Activated T-cell treated with anti-CD3 and anti-CD28 coated beads for 4 hours (primary cell): ENCODE data around the gene WWC2.
"Not testable (repeated sequence)": the region's sequence is repeated elsewhere in the genome, so short reads cannot be mapped to it uniquely, and the experiment has no call there.

Source experiments
- DNase-seq: peaks from one replicate; pipeline ENCODE4 v3.0.0-alpha.2; 2020

WWC2 gene

GRCh38 chr4:183175631-183176232 is 76.7 kb downstream of the WWC2 start:
- no peak for DNase-seq

DNA sequence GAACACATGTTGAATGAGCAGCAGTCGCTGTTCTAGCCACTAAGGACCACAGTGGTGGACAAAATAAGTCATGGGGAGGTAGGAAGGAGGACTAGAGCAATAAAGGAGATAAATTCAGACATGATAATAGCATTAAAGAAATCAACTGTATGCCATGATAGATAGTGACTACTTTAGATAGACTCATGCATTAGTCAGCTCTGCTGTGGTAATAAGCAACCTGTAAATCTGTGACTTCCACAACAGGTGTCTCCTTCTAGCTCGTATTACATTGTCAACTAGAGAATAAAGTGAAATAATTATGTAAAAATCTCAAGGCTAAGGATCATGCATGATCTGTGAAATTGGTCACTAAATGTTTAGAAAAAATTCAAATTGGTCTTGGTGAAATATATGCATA is 77.9 kb downstream of the WWC2 start:
- DNase-seq, result no peak

DNA sequence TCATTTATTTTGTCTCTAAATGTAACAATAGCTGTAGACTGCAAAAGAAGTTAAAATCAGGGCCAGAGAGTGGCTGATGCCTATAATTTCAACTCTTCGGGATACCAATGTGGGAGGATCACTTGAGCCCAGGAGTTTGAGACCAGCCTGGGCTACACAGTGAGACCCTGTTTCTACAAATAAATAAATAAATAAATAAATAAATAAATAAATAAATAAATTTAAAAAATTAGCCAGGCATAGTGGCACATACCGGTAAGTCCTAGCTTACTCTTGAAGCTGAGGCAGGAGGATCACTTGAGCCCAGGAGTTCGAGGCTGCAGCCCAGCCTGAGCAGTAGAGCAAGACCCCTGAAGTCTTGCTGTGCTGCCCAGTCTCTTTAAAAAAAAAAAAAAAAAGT is 79.1 kb downstream of the WWC2 start:
- no peak for DNase-seq

- DNase-seq, result no peak
Observed at GRCh38 chr4:183180096-183180495, 81.0 kb downstream of the WWC2 start.

GRCh38 chr4:183180621-183181020 is 81.6 kb downstream of the WWC2 start:
- no peak for DNase-seq

DNA sequence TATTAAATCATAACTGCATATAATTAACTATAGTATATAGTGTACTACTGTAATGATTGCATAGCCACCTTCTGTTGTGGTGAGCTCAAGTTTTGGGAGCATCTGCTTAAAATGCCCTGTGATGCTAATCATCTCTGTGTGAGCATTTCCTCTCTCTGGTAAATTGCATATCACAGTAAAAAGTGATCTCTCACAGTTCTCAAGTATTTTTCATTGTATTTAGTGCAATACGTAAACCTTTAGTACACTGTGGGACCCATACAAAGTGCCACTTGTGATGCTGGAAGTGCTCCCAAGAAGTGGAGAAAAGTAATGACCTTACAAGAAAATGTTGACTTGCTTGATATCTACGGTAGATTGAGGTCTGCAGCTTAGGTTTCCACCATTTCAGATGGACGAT is 82.0 kb downstream of the WWC2 start:
- DNase-seq, result no peak

DNA sequence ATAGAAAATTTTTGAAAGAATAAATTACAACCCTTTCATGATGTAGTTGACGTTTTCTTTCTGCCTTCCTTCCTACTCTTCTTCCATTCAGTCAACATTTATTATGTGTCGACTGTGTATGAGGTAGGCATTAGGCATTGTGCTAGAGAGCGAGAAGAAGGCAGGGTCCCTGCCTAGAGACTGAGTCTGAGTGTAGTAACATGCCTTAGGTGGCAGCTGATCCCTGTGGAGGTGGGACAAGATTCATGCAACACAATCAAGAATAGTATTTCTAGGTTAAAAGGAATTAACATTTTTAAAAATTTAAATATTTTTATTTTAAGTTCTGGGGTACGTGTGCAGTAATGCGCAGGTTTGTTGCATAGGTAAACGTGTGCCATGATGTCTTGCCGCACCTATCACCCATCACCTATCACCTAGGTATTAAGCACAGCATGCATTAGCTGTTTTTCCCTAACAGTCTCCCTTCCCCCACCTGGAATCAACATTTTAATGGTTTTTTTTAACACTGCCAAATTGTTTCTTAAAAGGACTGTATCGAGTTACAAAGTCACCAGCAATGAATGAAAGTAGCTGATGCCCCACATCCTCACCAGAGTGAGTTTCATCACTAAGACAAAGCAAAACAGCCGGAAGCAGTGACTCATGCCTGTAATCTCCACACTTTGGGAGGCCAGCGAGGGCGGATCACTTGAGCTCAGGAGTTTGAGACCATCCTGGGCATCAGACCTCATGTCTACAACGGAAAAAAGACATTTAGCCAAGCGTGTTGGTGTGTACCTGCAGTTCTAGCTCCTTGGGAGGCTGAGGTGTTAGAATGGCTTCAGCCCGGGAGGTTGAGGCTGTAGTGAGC is 84.0 kb downstream of the WWC2 start:
- DNase-seq, result no peak

GRCh38 chr4:183183906-183184535 is 85.0 kb downstream of the WWC2 start:
- no peak for DNase-seq

DNA sequence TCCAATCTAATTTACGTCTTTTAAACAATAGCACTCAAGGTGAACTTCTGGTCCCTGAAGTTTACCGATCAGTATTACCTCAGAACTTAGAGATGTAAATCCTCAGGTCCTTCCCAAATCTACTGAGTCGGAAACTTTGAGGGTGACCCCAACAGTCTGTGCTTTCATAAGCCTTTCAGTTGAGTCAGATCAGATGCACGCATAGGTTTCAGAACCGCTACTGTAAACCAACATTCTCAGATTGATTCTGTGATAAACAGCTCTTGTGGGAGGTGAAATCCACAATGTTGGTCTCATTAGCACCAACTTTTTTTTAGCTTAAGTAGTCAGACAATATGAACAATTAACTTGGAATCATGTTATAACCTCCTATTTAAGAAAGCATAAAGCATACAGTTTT is 86.0 kb downstream of the WWC2 start:
- DNase-seq, result no peak

DNA sequence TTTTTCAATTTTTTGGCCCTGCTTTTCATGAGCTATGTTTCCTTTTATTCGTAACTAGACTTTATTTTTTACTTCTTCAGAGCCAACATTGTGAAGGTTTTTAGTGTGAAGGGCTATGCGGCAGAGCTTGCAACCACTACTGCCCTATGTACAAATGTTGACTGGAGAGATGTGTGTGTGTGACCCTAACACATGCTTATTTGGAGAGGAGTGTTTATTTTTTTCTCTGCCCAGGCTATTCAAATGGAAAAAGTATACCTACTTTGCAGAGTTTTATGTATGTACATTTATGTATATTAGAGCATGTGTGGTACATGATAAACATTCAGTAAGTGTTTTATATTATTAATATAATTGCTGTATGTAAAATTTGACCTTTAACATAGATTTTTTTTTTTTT is 86.5 kb downstream of the WWC2 start:
- no peak for DNase-seq

DNA sequence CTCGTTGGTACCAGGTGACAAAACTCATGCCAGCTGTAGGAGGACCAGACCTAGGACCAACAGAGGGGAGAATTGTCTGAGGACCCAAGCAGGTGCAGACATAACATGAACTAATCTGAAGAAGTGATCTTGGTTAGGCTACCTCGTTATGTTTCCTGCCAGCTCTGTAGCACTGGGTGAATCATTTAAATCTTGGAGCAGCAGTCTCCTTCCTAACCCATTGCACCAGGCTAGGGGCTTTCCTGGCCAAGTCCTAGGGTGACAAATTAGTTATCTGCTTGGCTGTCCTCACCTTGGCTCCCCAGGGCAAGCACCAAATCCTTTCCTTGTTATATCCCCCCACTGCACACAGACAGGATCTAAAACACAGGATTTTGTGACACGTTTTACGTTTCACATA is 87.8 kb downstream of the WWC2 start:
- no peak for DNase-seq

DNA sequence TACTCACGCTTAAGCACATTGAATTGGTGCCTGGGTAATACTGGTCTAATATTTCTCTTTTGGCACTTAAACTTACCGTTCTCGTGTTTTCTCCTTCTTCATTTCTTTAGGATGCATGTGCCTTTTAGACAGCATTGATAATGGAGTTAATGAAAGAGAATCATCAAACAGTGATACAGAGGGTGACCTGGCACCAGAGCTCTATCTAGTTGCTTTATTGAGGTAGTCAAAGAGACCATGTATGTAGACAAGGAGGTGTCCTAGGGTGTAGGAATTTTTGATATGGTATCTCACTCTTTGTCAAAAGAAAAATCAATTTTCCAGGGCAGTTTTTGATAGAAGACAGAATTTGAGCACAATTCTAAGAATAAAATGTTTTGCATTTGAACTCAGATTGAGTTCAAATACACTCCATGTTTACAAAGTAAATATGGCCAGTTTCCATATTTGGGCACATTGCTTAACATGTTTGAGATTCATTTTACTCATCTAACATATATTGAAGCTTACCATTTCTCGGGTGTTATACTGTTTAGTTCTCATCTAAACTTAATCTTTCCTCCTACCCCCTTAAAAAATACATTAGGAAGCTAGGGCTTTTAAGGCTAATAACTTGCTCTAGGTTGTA is 92.0 kb downstream of the WWC2 start:
- no peak for DNase-seq

DNA sequence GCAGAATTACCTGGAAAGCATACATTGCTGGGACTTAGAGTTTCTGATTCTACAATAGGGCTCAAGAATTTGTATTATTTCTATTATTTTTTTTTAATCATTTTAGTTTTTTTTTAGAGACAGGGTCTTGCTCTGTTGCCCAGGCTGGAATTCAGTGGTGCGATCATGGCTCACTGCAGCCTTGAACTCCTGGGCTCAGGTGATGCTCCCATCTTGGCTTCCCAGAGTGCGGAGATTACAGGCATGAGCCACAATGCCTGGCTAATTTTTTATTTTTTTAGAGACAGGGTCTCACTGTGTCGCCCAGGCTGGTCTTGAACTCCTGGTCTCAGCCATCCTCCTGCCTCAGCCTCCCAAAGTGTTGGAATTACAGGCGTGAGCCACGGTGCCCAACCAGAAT is 92.6 kb downstream of the WWC2 start:
- no peak for DNase-seq

DNA sequence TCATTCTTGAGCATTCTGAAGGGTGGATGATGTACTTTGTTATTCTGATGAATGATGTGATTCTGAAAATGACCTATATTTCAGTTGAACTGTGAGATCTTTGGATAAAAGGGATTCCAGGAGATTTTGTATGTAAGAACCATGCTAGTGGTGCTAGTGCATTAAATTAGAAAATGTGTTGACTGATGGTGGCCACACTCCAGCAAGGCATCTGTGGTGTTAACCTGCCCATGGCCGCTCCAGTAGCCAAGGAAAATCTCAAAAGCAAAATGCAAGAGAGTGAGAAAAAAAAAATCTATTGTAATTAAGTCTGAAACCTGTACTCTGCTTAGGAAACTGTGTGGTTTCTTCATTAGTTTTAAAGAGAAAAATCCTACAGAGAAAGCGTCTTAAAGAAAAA is 93.5 kb downstream of the WWC2 start:
- DNase-seq, result no peak

DNA sequence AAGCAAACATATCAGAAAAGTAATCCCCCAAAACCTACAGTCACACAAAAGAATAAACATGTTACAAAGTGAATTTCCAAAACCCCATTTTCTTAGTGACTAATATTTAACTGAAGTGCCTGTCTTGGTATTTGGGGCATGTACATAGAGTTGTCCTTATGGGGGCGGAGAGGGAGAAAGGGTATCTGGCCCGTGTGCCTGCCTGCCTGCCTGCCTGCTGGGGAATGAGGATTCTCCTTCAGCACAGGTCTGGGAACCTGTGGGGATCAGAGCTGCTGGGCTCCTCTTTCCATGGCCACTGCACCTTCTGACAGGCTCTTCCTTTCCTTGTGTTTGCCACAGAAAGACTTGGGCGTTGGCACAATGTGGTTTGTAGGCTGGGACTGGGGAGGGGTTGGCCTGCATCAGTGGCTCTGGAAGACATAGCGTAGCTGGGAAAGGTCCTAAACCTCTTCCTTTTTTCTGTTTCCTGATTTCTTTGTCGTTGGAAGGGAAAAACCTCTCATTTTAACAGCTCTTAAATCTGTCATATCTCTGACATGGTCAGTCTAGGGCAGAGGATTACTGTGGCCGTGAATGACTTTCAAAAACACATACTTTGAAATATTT is 94.8 kb downstream of the WWC2 start:
- DNase-seq, result not testable (repeated sequence)

GRCh38 chr4:183195534-183195933 is 96.5 kb downstream of the WWC2 start:
- no peak for DNase-seq

DNA sequence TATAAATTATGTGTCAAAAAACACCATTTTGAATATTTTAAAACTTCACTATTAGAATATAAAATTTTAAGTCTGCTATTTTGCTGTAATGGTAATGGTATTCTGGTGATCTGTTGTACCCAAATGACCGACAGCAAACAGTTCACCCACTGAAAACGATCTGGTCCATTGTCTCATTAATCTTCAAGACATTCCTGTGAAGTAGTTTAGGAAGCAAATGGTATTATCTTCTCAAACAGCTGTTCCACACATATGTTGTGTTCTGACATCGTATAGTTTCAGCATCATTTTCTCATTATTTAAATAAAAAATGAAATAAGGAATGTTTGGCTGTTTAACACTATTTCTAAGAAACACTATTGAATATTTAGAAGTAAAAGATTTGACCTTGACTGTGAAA is 98.1 kb downstream of the WWC2 start:
- no peak for DNase-seq

DNA sequence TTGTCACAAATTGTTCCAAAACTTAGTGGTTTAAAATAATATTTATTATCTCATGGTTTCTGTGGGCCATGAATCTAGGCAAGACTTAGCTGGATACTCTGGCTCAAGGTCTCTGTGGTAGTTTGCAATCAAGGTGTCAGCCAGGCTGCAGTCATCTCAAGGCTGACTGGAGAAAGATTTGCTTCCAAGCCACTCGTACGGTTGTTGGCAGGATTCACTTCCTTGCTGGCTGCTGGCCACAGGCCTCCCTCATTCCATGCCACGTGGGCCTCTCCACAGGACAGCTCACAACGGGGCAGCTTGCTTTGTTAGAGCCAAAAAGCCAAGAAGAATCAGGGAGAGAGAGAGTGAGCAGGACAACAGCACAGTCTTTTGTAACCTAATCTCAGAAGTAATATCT is 101.4 kb downstream of the WWC2 start:
- DNase-seq, result no peak

DNA sequence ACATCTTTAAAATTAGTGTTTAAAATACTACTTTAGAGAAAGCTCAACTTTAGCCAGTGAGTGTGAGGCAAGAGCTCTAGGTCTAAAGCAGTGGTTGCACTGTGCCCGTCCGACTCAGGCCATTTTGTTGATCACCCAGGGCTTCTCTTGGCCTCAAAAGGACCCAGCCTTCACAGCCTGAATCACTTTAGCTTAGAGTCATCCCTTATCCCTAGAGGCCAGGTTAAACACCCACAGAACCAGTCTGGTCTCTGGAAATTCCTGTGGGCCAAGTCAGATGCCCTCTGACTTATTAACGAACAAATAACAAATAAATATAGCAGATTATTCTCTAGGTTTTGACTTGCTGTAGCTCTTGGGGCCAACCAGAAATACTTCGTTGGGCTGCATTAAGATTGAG is 102.3 kb downstream of the WWC2 start:
- DNase-seq, result no peak

DNA sequence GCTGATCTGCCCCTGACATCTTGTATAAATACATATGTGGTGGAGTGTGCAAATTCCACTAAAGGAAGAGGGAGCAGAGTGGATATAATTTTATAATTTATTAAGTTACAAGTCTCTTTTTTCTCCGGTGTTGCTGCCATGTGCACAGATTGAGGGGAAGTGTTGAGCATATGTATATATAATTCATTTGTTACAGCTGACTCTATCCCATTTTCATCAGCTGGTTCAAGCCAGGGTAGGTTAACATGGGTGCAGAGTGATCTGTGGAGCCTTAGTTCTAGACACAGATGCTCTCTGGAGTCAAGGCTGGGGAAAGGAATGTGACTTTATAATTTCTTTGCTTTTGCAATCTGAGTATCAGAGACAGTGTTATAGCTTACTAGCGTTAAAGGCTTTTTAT is 103.5 kb downstream of the WWC2 start:
- no peak for DNase-seq

- DNase-seq, result no peak
Observed at GRCh38 chr4:183204793-183205192, 105.7 kb downstream of the WWC2 start.

DNA sequence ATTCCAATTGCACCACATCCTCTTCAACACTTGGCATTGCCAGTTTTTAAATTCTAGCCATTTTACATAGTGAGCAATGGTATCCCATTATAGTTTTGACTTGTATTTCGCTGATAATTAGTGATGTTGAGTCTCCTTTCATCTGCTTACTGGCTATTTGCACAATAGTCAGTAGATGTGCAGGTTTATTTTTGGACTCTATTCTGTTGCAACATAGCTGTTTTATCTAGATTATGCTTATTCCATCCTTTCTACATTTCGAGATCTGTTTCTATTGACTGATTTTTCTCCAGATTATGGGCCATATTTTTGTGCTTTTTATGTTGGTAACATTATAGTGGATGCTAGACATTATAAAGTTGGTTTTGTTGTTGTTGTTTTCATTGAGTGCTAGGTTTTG is 106.1 kb downstream of the WWC2 start:
- DNase-seq, result no peak

GRCh38 chr4:183205709-183206108 is 106.7 kb downstream of the WWC2 start:
- DNase-seq, result no peak
